ENCODE data around the gene RPP38.

Gene RPP38

DNA sequence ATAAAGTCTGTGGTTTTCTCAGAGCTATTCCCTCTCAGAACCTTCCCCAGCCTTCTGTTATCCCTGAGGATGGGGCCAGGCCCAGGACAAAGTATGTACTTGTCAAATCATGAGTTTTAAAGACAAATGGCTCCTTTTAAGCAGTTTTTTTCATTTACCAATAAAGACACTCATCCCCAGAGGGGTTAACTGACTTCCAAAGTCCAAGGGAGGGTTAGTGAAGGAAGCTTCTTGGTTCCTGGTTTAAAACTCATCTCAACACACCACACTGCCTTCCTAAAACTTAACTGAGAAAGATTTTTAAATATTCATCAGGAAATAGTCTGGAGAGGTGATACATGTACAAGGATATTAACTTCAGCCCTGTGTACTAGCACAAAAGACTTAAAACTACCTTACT is 55.4 kb downstream of the RPP38 start:
- DNase-seq (ENCODE audit: low read depth in 3 of 3), result no peak

All from stimulated activated CD4-positive, alpha-beta T cell treated with anti-CD3 and anti-CD28 coated beads, TNF-alpha, amount 100 ng/mL, for 48 hours (primary cell).